SHP77 treated with DMSO at 0.1 percent for 48 hours (cell line): Measurements from ENCODE around the gene FIGLA.

ENCODE experiments used
- DNase-seq: peaks from one replicate; lab custom pipeline; 2025; lab: John Stamatoyannopoulos, UW

FIGLA gene

DNA sequence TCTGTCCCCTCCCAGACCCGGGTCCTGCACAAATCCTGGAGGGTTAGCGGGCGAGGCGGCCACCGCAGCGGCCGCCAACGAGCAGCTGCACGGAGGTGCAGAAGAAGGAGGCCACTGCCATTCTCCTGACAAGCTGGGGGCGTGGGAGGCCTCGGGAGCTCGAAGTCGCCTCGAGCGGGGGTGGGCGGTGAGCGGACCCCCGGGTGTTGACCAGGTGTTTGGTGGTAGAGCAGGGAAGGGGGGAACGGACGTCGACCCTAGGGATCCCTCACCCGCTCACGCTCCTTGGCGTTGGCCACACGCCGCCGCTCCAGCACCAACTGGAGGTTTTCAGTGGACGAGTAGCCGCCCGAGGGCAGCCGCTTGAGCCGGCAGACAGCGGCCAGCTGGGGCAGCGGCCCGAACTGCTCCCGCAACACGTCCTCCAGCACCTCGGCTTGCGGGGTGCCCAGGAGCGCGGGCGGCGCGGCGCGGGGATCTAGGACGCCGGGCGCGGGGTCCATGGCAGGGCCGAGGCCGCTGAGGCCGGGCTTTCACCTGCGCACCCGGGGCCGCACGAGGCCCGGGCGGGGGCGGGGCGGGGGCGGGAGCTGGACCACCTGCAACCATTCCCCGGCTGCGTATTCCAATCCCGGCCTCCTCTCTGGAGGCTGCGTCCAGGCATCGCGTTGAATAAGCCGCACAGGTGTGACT is at the start of gene FIGLA:
Gene FIGLA, minus strand, starts transcription at position 508 of the 693 bp plus-strand sequence. Its CDS starts 5 bp downstream, at position 503.
- no peak for DNase-seq

DNA sequence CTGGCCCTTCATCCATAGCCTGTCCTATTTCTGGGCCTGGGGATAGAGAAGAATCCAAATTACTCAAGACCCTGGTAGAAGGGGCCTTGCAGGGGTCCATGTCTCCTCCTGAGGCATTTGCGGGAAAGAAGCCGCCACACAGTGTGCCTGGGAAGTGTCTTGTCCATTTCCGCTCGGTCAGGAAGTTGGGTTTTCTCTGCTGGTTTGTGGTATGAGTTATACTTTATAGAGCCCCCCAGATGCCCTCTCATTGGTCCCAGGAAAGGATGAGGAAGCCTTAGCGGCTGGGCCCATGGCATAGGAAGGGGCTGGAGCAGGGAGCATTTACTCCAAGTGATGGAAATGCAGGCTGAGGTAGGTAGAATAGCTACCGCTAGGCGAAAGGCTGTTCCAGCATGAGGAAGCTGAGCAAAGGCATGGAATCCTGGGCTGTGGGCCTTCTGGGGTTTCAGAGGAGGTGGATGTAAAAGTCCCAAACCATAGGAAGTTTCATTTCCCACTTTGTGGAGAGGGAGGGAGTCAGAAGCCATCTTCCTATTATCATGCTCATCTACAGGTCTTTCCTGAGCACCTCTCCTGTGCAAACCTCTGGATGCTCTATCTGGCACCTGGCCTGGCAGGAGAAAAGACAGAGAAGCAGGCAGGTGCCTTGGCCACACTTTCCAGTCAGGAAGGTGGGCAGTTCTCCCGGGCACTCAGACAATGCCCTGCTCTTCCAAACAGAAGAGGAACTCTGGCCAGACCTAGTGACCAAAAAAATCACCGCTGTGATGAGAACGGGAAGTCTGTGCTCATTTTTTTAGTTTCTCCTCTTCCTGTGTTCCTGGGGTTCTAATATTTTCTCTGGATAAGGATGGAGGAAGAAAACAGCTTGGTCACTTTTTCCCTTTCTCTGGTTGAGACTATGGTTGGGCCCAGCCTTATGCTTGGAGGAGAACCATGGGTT is 47.8 kb upstream of the FIGLA start:
- DNase-seq, result no peak

GRCh38 chr2:70835643-70836042 is 45.2 kb upstream of the FIGLA start, which contains the start of gene CD207:
TSS of gene CD207 (minus strand) at chr2:70835816. CDS start at chr2:70835776, 40 bp downstream.
- no peak for DNase-seq

DNA sequence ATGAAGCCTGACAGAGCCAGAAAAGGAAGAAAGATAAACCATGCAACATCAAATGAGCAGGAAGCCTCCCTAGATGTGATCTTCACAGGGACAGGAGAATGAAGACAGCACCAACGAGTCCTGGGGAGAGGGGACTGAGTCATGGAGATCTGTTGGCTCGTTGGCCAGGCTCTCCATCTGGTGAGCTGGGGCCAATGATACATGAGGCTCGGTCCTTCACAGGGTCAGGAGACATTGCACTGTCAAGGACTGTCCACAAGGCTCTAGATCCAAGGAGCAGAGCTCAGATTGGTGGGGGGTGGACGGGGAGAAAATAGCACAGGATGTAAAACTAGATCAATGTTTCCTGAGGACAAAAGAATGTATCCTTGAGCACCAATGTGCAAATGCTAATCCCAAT is 44.4 kb upstream of the FIGLA start:
- no peak for DNase-seq

GRCh38 chr2:70834106-70834505 is 43.7 kb upstream of the FIGLA start:
- no peak for DNase-seq

DNA sequence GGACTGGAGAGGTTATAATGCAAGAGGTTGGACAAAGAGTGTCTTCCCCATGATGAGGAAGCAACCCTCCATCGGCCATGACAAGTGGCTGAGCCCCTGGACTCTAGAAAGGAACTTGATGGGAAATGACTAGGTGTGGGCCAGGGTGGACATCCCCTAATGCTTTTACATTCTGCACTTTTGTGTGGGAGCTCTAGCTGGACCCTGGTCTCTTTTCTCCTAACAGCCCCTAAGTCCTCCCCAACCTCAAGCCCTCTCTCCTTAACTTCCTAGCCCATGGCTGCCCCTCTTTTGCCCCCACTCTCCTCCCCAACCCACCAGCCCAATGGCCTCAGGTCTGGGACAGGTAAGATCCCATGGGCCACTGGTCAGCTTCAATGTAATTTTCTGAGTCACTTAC is 42.8 kb upstream of the FIGLA start:
- DNase-seq, result no peak

DNA sequence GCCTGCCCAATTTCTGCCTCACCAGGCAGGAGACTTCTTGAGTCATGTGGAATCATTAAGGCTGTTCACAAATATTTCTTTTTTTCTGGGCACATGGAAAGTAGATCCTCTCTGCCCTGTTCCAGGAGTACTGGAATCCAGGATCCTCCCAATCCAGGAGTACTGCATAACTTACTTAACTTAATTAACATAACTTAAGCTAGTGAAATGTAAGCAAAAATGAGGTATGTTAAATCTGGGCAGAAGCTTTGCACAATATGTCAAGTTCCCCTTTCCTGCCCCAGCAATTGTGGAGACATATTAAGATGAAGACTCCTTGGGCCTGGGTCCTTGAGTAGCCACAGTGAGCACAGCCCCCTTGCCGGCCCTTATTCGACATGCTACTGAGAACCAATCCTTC is 41.9 kb upstream of the FIGLA start:
- DNase-seq, result no peak

- no peak for DNase-seq
These were observed 41.4 kb upstream of the FIGLA start for GRCh38 chr2:70831861-70832260.

DNA sequence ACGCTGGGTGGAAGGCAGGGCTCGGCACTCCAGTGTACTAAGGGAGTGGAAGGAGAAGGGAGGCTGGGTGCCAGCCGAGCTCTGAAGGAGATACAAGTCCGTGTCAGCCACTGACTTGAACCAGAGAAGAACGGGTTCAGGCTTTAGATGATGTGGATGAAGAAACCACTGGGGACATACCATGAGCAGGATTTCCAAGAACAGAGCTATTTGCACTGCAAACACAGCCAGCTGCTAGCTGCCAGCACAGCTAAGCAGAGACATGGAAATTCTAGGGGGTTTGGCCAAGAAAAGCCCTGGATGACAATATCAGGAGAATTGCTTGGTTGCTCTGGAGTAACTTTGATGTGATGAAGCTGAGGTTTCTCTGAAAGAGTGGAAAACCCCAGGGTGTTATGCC is 39.9 kb upstream of the FIGLA start:
- no peak for DNase-seq

GRCh38 chr2:70829916-70830315 is 39.5 kb upstream of the FIGLA start:
- DNase-seq, result no peak

GRCh38 chr2:70828914-70829824 is 38.7 kb upstream of the FIGLA start:
- DNase-seq, result no peak

DNA sequence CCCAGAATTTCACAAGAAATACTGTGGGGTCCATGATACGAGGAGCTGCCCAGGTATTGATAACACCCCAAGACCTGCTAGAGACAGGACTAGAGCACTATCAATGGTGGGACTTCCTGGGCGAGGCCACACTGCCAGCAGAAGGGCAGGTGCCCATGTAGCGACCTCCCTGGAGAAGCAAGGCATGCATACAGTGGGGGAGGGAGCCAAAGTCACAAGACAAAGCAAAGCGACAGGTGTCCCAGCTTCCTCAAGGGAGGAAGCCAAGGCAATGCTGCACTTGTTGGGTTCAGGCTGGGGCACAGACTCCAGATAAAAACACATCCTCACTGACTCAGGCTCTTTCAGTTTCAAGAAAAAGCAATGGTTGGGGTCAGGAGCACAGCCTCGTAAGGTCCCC is 37.7 kb upstream of the FIGLA start:
- DNase-seq, result no peak

- no peak for DNase-seq
These were observed 36.9 kb upstream of the FIGLA start for GRCh38 chr2:70827388-70827787.

DNA sequence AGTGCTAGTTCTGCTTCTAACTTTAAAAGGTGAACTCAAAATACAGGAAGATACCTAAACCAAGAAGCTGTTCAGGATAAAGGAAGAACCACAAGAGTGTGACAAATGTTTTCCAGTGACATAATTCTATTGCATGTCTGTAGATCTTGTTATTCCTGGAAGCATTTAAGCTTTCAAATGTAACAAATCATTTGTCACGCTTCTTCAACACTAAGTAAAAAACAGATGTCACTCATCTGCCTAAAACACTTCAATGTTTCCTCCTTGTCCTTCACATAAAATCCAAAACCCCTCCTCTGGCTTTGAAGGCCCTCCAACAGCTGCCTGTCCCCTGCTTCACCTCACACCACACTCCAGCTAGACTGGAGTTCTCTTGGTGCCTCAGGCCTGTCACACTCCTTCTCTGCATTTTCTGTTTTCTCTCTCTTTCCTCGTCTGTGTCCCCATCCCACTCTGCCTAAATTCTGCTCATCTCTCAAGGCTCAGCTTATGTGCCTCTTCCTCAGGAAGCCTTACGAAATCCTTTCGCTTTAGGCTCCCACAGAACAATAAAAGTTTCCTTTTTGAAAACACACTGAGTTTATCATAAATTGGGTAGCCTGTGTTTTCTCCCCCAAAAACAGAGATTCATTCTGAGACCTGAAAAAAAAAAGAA is 36.4 kb upstream of the FIGLA start:
- no peak for DNase-seq

DNA sequence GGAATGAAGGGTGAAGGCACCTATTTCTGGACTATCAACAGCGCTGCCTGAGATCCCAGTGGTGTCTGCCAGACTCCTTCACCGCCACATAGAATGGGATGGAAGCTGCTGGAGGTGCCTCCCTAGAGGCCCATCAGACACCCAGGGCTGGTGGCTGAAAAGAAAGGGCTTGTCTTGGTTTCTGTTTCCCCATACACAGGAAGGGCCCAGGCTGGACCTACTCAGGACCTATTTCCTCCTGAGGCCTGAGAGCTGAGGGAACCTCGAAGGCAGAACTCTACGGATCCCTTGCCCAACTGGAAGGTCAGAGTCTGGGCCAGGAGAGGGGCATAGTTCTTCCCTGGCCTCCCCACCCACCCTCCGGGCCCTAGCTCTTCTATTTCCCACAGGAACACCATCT is 32.8 kb upstream of the FIGLA start:
- no peak for DNase-seq

GRCh38 chr2:70822843-70823242 is 32.4 kb upstream of the FIGLA start:
- DNase-seq, result no peak

DNA sequence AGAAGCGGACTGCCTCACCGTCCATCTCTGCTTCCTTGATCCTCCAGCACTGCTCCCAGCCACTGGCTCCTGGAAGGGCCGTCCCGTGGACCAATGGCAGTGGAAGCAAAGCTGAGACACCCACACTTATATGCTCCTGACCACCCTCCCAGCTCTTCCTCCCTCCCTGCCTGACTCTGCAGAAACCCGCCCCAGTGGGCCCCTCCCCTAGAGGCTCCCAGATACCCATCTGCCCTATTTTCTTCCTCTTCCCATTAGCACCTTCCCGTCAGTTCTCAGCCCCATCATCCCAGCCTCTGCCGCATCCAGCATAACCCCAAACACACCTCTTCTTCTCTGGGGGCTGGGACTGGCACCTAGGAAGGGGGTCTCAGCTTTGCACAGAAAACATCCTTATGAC is 30.1 kb upstream of the FIGLA start, which contains the start of gene CLEC4F:
Gene CLEC4F, minus strand, starts transcription at position 101 of the 400 bp plus-strand sequence. Its CDS starts 76 bp downstream, at position 25.
- DNase-seq, result no peak

DNA sequence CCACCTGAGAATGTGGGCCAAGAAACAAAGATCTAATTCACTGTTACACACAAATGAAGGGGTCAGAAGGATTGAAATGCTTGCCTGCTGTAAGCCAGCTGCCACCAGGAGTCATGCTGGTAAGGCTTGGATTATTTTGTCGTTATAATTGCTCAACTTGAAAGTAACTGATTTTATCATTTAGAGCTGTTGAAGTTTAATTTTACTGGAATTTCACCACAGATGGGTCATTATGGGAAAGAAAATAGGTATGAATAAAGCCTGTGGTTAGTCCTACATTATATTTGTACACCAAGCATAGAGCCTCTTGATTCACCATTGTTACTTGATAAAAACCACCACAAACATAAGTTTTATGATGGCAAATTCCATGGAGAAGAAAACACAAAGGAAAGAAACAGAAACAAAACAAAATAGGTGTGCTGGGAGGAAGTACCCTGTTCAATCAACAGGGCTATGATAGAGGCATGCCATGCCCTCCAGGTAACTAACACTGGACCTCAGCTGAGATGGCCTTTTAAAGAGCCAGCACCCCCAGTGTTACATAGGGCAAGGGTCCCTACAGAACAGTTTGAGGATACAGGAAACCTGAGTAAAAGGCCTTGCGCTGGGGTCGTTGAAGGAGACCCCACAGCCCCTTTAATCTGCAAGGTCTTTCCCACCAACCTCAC is 27.0 kb upstream of the FIGLA start:
- DNase-seq, result no peak

DNA sequence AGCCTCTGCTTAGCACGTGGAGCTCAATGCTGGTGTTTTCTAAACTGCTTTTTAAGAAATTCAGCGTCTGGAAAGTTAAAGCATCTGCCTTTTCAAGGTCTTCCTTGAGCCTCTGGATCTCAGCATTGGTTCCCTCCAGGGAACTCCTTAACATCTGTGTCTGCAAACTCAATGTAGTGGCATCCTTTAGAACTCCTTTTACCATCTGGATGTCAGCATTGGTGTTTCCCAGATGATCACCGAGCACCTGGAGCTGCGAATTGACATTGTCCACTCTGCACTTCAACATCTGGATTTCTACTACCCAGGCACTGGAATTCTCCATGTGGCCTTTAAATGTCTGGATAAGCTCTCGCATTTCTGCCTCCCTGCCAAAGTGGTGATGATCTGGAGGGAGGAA is 26.3 kb upstream of the FIGLA start:
- no peak for DNase-seq

- DNase-seq, result no peak
These were observed 18.8 kb upstream of the FIGLA start for GRCh38 chr2:70808983-70809958.
